ENCODE data around the gene B4GALNT4. TPM values are rescaled to one million over a fixed set of nuclear protein-coding genes. Genes with fewer than 3 reads are reported as not detected.

Gene B4GALNT4
- total and polyA plus RNA-seq, 2 of the 13 experiments (the other 11 are each of a cell fraction or from before 2014, with no cell fraction given): 30.5 to 50.1 TPM

DNA sequence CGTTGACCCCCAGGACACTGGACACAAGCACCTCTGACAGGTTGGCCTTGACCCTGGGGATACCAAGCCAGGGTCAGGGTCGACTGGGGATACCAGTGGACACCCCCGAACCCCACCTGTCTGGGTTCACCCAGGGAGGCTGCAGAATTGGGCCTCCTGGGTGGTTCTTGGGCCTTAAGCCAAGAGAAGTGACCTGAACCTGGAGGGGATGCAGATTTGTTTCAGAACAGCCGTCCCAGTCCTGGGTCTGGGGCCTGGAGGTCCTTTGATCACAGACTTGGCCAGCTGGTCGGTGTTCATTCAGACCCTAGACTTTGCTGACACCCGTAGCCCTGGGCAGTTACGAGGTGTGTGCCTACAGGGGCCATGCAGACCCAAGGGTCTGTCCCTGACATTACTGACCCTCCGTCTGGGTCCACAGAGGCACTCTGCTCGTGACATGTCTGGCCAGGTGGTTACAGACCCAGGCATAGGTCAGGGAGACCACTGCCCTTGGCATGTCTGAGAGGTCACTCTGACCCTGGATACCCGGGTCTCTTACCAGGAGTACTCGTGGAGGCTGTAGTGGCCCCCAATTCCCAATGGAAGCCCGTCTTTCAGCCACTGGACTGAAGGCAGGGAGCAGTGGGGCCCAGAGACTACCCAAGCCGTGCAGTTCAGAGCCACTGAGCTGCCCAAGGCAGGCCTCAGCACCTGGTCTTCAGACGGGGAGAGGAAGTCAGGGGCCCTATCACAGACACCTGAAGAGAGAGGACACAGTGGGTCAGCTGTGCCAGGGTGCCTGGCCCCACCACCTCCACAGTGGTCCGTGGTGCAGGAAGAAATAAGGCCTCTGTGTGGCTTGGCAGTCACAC lies 39.1 kb downstream of the B4GALNT4 start (continued):
- TF ChIP-seq AKNA (CRISPR knock-in tag; IDR thresholded peaks at IDR 0.05; ENCODE audit: borderline replicate concordance): no peak
- peak; percentile 12; the same call in 1 of the 2 replicates for TF ChIP-seq POLR2G (IDR thresholded peaks at IDR 0.05; ENCODE audit: low read depth, low read length)
- TF ChIP-seq, protein P1, sequence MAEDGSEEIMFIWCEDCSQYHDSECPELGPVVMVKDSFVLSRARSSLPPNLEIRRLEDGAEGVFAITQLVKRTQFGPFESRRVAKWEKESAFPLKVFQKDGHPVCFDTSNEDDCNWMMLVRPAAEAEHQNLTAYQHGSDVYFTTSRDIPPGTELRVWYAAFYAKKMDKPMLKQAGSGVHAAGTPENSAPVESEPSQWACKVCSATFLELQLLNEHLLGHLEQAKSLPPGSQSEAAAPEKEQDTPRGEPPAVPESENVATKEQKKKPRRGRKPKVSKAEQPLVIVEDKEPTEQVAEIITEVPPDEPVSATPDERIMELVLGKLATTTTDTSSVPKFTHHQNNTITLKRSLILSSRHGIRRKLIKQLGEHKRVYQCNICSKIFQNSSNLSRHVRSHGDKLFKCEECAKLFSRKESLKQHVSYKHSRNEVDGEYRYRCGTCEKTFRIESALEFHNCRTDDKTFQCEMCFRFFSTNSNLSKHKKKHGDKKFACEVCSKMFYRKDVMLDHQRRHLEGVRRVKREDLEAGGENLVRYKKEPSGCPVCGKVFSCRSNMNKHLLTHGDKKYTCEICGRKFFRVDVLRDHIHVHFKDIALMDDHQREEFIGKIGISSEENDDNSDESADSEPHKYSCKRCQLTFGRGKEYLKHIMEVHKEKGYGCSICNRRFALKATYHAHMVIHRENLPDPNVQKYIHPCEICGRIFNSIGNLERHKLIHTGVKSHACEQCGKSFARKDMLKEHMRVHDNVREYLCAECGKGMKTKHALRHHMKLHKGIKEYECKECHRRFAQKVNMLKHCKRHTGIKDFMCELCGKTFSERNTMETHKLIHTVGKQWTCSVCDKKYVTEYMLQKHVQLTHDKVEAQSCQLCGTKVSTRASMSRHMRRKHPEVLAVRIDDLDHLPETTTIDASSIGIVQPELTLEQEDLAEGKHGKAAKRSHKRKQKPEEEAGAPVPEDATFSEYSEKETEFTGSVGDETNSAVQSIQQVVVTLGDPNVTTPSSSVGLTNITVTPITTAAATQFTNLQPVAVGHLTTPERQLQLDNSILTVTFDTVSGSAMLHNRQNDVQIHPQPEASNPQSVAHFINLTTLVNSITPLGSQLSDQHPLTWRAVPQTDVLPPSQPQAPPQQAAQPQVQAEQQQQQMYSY (CRISPR knock-in tag; IDR thresholded peaks at IDR 0.05): no peak
- no peak for TF ChIP-seq ZNF17 (CRISPR knock-in tag; IDR thresholded peaks at IDR 0.05)
